Fibroblast of the aortic adventitia (primary cell): Measurements from ENCODE around the gene GPC6. TPM values are rescaled to one million over a fixed set of nuclear protein-coding genes. Genes with fewer than 3 reads are reported as not detected.

Experiments used
- DNase-seq: peaks from one replicate; pipeline ENCODE4 v3.0.0-alpha.2; 2010; ENCODE audit warnings: low read depth
- H3K4me3 ChIP-seq: 2 replicates; pipeline ENCODE4 v1.5.1; 2011; ENCODE audit warnings: low read depth, mild to moderate bottlenecking, control low read depth, low read length, moderate library complexity
- CTCF ChIP-seq: IDR thresholded peaks from 2 replicates; pipeline ENCODE4 v1.5.1; 2011; ENCODE audit warnings: mild to moderate bottlenecking, low read length, control low read depth, inconsistent platforms; ENCODE audit not compliant: insufficient read depth
- total RNA-seq: library from RNA; depleted of rRNA; stranded (reverse); fragments of >200 nt; gene quantifications from 2 replicates; pipeline ENCODE4 v1.2.3, GENCODE V29; 2012; ENCODE audit warnings: low replicate concordance

The GPC6 gene
- total RNA-seq, 1 donor, result 92.6 TPM

DNA sequence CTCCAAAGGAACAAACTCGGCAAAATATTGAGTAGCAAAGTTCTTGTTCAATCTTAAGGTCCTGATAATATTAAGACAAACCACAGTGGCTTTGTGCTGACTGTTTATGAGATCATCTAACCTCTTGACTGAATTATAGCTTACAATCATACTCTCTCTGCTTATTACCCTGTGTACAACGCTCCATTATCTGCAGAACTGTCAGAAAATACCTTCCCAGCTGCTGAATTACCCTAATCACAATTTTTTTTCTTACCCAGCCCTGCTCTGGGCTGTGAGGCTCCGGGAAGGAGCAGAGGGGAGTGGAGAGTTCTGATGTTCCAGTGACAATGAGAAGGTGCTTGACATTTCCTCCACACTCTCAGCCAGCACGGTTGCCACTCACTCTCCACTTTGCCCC lies 1188.1 kb downstream of the GPC6 start:
- H3K4me3 ChIP-seq, result no peak overlapping the region
- no peak for TF ChIP-seq CTCF
- DNase-seq, result no peak

GRCh38 chr13:94415500-94416237 lies 1189.1 kb downstream of the GPC6 start:
- H3K4me3 ChIP-seq, result no peak overlapping the region
- TF ChIP-seq CTCF, result no peak
- no peak for DNase-seq

GRCh38 chr13:94416454-94417080 lies 1190.0 kb downstream of the GPC6 start:
- TF ChIP-seq CTCF, result peak; percentile 29
- H3K4me3 ChIP-seq, result no peak overlapping the region
- DNase-seq, result no peak

DNA sequence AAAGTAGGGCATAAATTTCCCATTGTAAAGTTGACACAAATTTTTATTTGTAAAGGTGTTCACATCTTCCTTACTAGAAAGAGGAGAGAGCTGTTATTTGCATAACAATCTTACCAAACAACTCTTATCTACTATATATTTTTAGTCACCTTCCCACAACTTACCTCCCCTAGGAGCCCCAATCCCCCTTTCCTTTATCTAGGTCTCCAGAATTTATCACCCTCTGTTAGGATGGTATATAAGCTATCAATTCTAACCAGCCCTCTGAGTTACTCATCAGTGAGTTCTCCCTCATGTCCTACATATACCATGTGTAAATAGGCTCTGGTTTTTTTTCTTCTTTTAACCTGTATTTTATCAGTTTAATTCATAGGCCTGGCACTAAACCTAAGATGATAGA lies 1190.7 kb downstream of the GPC6 start:
- no peak for TF ChIP-seq CTCF
- H3K4me3 ChIP-seq, result no peak overlapping the region
- DNase-seq, result no peak

GRCh38 chr13:94419304-94419924 lies 1192.8 kb downstream of the GPC6 start:
- peak; percentile 76 for DNase-seq
- no peak overlapping the region for H3K4me3 ChIP-seq
- TF ChIP-seq CTCF, result no peak

DNA sequence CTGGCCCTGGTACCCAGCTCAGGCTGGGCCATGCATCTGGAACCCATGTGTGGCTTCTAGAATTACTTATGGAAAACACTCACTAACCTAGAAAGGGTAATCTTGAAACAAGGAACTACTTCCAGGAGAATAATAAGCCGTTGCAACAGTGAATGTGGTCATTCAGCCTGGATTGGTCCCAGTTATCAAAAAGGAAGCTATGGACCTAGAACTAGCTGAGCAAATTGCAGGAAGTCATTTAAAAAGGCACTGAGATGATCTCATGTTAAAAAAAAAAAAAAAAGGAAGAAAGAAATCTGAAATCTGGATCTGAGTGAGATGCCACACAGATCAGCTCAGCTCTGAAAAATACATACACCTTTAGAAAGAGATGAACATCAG lies 1193.3 kb downstream of the GPC6 start:
- no peak for TF ChIP-seq CTCF
- H3K4me3 ChIP-seq, result no peak overlapping the region
- DNase-seq, result peak; percentile 11
